ENCODE measurements around the gene LRRC1.

DNA sequence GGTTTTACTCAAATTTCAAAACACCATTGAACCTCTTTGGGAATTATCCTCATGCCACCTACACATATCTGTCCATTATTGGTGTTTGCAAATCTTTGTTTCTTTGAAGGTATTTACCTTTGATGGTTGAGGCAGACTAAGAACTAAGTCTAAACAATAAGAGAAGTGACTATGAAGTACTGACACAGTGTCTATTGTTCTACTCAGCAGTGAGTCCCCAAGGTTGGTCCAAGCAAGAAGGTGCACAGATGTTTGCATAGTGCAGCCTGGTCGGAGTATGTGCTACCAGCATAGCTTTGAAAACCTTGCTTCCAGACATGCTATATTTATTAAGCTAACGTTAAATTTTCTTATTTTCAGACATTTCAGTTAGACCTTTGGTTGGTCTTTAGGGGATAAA, 19.5 kb downstream of the LRRC1 start:
- TF ChIP-seq ZNF274 (IDR thresholded peaks at IDR 0.05; ENCODE audit: low read depth, low read length) (no peak), YY1 (IDR thresholded peaks at IDR 0.05; ENCODE audit: insufficient read depth, insufficient read length) (no peak), SUZ12 (IDR thresholded peaks at IDR 0.05; ENCODE audit: extremely low read depth, insufficient read depth, insufficient read length) (no peak)

All from NT2/D1 (cell line).